NCI-H510A (cell line): ENCODE data around the gene MAG.
"Not testable (repeated sequence)": the region's sequence is repeated elsewhere in the genome, so short reads cannot be mapped to it uniquely, and the experiment has no call there.

ENCODE experiments used
- DNase-seq: peaks from one replicate; lab custom pipeline; 2025; lab: John Stamatoyannopoulos, UW

MAG gene

DNA sequence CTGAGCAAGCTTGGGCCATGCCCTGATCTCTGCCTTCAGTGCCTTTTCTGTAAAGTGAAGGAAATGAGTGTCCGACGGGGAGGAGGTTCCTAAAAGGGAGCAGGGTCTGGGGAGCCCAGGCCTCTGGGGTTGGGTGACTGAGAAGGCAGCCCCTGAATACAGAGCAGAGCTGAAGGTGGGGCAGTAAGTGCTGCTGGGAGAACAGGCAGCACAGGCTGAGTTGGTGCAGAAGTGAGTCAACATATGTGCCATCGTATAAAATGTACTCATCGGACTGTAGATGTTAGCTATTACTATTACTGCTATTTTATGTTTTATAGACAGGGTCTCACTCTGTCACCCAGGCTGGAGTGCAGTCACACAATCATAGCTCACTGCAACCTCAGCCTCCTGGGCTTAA is 10.7 kb upstream of the MAG start:
- DNase-seq, result no peak

DNA sequence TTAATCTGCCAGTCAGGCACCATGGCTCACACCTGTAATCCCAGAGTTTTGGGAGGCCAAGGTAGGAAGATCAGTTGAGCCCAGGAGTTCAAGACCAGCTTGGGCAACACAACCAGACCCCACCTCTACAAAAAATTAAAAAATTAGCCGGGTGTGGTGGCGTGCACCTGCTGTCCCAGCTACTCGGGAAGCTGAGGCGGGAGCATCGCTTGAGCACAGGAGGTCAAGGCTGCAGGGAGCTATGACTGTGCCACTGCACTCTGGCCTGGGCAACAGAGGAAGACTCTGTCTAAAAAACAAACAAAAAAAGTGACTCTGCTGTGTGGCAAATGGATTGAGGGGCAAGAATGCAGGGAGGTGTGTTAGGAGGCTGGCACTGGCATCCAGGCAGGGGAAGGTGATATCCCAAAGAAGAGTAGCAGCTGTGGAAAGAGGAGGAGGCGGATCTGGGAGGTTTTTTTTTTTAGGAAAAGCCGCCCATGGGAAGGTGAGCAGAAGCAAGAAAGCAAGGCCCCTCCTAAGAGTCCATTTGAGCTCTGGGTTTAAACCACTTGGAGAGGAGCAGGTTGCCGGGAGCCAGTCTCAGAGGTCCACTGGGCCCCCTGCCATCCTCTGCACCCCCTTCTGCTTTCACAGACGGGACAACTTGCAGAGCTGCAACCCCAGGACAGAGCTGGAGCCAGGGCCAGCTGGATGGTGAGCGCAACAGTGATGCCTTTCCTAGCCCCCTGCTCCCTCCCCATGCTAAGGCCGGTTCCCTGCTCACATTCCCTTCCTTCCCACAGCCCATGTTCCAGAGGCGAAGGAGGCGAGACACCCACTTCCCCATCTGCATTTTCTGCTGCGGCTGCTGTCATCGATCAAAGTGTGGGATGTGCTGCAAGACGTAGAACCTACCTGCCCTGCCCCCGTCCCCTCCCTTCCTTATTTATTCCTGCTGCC is 7.5 kb upstream of the MAG start:
- no peak for DNase-seq

DNA sequence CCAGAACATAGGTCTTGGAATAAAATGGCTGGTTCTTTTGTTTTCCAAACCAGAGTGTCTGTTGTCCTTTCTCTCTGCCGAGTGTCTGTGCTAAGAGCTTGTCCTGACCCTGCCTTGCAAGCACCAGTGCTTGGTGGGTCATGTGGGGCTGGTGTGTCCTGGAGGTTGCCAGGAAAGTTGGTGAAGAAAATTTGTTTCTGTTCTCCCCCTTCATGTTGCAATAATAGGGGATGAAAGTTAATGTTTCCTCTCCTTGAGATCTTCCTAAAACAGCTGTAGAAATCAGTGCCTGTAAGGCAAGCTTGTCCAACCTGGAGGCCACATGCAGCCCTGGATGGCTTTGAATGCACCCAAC is 6.9 kb upstream of the MAG start:
- DNase-seq, result no peak

DNA sequence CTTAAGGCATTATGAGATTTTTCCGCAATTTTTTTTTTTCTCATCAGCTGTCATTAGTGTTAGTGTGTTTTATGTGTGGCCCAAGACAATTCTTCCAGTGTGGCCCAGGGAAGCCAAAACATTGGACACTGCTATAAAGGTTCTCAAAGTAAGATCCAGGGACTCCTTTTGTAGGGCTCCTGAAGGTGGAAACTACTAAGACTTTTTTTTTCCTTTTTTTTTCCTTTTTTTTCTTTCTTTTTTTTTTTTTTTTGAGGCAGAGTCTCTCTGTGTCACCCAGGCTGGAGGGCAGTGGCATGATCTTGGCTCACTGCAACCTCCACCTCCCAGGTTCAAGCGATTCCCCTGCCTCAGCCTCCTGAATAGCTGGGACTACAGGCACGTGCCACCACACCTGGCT is 6.5 kb upstream of the MAG start:
- DNase-seq, result not testable (repeated sequence)

DNA sequence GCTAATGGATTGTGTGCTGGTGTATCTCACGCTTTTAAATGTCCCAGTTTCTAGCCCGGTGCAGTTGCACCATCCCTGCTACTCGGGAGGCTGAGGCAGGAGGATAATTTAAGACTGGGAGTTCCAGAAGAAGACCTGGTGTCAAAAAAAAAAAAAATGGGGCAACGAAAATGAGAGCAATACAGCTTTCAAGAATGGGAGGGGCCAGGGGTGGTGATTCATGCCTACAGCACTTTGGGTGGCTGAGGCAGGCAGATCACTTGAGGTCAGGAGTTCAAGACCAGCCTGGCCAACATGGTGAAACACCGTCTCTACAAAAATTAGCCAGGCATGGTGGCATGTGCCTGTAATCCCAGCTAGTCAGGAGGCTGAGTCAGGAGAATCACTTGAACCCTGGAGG is 5.9 kb upstream of the MAG start:
- not testable (repeated sequence) for DNase-seq

DNA sequence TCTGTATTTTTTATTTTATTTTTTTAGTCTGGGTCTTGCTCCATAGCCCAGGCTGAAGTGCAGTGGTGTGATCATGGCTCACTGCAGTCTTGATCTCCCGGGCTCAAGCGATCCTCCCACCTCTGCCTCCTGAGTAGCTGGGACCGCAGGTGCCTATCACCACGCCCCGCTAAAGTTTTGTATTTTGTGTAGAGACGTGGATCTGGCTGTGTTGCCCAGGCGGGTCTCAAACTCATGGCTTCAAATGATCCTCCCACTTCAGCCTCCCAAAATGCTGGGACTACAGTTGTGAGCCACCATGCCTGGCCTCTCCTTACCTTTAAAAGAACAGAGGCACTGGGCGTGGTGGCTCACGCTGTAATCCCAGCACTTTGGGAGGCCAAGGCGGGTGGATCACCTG is 4.2 kb upstream of the MAG start:
- DNase-seq, result no peak

DNA sequence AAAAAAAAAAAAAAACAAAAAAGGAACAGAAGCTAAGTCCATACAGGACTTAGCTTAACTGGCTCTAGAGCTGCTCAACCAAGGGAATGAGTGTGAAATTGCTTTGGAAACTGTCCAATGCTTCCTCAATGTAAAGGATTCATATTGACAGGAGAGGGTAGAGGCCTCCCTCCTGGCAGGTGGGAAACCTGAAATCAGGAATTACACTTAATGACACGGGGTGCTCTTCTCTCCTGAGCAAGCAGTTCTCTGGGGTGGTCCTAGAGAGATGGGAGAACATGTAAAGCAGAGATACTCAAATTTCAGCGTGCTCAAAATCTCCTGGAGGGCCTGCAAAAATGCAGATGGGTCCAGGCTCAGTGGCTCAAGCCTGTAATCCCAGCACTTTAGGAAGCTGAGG is 3.6 kb upstream of the MAG start:
- no peak for DNase-seq

DNA sequence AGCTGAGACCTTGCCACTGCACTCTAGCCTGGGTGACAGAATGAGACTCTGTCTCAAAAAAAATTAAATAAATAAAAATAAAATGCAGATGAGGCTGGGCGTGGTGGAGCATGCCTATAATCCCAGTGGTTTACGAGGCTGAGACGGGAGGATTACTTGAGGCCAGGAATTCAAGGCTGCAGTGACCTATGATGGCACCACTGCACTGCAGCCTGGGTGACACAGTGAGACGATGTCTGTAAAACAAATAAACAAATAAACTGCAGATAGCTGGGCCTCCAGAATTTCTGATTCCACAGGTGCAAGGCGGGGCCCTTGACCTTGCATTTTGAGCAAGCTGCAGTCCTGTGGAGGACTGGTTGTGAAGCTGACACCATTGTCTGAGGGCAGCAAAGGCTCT is 3.1 kb upstream of the MAG start:
- DNase-seq, result no peak

DNA sequence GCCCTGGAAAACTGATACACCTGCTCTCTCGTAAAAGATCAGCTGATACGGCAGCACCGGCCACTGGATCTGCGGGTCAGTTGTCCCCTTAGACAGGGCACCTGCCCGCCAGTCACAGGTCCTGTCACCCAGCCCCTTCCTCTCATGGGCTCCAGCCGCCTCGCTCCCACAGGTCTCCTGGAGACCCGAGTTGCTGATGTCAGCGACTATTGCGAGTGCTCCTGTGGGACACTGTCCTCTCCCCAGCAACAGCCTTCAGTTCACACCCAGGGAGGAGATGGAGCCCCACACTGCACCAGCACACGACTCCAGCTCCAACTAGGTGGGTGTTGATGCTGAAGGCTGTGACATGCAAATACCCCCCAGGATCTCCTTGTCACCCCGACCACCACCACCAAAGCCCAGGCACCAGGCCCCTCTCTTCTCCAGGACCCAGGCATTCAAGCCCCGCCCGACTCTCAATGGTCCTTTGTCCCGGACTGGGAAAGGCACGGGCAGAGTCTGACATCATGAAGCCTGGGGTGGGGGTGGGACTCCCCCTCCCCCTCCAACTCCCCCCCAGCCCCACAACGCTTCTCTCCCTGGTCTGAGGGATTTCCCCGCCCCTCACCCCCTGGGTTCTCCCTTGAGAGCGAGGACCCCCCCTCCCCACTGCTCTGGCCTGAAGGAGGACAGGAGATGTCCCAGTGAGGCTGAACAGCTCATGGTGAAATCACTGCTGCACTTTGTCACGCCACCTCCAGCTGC is 1.4 kb upstream of the MAG start:
- no peak for DNase-seq

DNA sequence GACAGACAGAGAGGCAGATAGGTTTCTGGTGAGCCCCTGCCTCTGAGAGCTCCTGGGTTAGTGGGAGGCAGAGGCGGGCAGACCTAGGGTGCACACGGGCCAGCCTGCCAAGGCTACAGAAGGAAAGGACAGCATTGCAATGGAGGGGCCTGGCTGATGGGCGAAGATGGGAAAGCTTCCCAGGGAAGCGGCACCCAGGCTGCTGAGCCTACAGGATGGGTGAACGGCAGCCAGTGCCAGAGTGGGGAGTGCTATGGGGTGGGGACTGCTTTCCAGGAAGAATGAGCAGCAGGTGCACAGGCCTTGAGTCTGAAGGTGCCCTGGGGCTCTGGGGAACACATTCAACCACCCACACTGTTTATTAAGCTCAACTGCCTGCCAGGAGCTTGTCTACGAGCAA is 702 bp upstream of the MAG start:
- DNase-seq, result no peak

DNA sequence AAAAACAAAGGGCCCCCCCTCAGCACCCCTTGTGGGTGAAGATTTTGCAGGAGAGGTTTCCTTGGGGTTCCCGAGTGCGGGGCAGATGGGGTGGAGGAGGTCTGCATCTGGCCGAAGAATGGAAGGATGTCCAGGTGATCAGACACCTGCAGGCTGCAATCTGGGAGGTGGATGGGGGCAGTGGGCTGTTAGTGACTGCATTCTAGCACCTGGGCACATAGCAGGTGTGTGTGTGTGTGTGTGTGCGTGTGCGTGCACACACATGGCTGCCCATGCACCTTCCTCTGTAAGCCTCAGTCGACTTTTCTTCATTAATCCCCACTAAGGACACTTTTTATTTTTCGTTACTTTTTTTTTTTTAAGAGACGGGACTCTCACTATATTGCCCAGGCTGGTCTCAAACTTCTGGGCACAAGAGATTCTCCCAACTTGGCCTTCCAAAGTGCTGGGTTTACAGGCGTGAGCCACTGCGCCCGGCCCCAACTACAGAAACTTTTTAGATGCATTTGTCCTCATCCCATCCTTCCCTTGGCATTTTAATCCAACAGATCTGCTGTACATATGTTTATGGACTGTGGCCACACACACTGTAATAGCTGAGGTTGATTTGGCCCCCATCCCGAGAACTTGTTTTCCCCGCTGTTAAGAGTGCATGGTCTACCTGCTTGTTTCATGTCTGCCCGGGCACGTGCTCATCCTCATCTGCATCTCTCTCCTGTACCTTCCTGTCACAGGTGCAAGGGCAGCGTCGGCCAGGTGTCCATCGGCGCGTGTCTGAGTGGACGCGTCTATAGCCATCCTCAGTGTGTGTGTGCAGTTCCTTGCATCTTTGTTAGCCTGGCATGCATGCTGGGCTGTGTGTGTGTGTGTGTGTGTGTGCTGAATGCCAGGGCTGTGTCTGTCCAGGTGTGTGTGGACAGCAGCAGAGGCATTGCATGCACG is 731 bp downstream of the MAG start:
- no peak for DNase-seq

DNA sequence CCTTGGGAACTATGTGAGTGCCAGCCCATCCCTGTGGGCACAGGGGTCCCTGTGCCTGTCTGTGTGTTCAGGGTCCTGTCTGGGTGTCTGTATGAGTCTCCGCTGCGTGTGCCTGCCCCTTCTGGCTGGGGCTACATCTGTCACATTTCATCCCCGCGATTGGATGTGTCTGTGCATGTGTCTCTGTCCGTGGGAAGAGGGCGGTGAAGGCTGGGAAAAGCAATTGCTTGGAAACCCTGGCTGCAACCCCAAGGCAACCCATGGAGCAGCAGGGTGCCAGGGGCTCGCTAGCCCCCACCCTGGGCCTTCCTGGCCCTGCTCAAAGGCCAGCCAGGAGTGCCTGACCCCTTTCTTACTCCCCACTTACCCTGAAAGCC is 1.4 kb downstream of the MAG start:
- DNase-seq, result no peak

DNA sequence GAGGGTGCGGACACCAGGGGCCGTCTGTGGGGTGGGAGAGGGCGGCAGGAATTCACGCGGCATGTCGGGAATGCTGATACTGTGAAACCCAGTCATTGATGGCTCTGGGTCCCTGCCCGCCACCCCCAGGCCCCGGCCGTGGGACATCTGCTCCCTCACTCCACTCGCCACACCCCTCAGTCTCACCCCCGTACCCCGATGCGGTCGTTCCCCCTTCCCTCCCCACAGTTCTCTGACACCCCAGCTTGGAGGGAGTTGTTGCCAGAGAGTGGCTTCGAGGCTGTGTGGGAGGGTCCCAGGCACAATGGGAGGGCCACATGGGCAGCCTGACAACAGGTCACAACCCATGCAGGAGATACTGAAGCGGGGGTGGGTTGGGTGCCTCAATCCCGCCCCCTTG is 1.8 kb downstream of the MAG start:
- DNase-seq, result no peak

DNA sequence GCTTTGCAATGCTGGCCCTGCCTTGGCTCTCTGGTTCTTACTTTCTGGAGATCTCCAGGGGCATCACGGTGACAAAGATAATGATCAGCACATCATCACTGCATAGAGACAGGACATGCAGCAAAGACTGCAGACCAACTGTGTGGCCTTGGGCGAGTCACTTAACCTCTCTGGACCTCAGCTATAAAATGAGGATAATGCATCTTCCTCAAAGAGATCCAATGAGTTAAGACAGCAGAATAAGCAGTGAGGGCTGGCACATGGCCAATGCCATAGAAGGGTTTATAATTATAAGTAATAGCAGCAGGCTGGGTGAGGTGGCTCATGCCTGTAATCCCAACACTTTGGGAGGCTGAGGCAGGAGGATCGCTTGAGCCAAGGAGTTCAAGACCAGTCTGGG is 2.4 kb downstream of the MAG start:
- no peak for DNase-seq

DNA sequence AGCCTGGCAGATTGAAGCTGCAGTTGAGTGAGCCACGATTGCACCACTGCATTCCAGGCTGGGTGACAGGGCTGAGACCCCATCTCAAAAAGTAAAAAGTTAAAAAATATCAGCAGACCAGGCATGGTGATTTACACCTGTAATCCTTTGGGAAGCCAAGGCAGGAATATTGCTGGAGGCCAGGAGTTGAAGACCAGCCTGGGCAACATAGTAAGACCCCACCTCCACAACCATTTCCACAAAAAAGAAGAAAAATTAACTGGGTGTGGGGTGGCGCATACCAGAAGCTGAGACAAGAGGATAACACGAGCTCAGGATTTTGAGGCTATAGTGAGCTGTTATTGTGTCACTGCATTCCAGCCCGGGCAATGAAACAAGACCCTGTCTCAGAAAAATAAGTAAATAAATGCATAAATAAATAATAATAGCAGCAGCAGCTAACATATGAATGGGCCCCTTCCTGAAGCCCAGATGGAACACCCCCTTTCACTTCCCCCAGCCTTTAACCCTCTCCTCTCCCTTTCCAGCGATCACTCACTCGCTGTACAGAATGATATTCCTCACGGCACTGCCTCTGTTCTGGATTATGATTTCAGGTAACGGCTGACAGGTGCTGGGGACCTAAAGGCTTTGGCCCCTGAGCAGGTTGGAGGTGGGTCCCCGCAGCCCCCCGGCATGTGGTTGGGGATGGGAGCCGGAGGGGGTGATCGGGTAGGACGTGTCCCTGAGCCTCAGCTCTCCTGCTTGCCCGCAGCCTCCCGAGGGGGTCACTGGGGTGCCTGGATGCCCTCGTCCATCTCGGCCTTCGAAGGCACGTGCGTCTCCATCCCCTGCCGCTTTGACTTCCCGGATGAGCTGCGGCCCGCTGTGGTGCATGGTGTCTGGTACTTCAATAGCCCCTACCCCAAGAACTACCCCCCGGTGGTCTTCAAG is 3.2 kb downstream of the MAG start:
- no peak for DNase-seq

DNA sequence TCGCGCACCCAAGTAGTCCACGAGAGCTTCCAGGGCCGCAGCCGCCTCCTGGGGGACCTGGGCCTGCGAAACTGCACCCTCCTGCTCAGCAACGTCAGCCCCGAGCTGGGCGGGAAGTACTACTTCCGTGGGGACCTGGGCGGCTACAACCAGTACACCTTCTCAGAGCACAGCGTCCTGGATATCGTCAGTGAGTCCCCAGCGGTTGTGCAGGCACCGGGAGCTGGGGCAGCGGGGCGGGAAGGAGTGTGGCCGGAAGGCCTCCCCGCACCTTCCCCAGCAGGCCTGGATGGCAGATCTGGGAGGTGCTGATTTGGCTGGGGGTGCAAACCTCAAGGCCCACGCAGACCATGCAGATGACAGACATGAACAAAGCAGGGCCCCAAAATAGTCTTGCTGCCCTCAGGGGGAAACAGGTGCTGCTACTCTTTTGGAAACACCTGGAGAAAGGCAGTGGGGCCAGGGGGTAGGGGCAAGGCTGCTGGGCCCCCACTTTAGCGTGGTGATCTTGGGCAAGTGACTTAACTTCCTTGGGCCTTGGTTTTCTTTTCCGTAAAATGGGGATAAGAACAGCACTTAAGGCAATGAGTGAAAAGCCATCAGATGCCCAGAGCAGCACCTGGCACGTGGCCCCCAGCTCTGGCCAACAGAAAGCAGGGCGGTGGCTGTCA is 4.0 kb downstream of the MAG start:
- DNase-seq, result no peak

DNA sequence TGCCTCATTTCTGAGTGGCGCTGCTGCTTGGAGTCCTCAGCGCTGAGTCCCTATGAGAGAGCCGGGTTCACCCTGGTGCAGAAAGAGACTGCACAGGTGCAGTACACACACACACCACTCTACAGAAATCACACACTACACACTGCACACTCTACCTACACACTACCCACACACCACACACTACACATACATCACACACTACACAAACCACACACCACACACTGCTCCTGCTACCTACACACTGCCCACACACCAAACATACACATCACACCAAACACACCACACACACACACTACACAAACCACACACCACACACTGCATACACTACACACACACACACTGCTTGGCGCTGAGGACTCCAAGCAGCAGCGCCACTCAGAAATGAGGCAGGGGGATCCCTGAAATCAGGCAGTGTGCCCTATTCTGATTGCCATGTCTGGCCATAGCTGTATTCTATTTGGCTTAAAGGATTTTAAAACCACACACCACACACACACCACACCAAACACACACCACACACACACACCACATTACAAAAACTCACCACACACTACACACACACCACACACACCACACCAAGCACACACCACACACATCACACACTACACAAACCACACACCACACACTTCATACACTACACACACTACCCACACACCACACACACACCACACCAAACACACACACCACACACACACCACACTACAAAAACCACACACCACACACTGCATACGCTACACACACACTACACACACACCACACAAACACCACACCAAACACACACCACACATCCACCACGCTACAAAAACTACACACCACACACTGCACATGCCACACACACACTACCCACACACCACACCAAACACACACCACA is 4.9 kb downstream of the MAG start:
- no peak for DNase-seq

DNA sequence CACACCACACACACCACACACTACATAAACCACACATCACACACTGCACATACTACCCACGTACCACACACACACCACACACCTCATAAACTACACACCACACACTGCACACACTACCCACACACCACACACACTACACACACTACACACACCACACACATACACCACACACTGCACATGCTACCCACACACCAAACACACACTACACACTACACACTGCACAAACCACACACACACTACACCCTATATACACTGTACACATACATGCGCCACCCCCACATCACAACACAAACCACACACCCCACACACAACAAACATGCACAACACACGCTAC is 5.5 kb downstream of the MAG start:
- no peak for DNase-seq

DNA sequence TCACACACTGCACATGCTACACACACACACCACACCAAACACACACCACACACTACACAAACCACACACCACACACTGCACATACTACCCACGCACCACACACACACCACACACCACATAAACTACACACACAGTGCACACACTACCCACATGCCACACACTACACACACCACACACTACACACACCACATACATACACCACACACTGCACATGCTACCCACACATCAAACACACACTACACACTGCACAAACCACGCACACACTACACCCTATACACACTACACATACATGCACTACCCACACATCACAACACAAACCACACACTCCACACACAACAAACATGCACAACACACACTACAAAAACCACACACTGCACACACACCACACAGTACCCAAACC is 6.0 kb downstream of the MAG start:
- DNase-seq, result no peak

DNA sequence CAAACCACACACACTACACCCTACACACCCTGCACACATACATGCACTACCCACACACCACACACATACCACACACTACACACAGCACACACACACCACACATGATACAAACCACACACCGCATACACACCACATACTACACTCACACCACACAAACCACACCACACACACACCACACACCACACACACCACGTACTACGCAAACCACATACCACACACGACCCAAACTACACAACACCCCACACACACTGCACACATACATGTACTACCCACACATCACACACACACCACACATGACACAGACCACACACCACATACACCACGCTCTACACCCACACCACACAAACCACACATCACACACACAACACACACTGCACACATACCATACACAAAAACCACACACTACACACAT is 6.6 kb downstream of the MAG start:
- DNase-seq, result no peak
